Skeletal muscle tissue (tissue), 4 donors: ENCODE data around the gene ALDH16A1. TPM values are rescaled to one million over a fixed set of nuclear protein-coding genes. Genes with fewer than 3 reads are reported as not detected.

Experiments used
- H3K27ac ChIP-seq: one replicate; pipeline ENCODE4 v1.7.0; 2013; ENCODE audit warnings: mild to moderate bottlenecking, low read depth, low read length, inconsistent platforms
- H3K27me3 ChIP-seq, 3 donors: one replicate each; pipeline ENCODE4 v1.7.0; 2013; ENCODE audit warnings: low read length in 3 of 3; ENCODE audit not compliant: control insufficient read depth in 3 of 3, insufficient read depth in 3 of 3
- H3K36me3 ChIP-seq, 3 donors: one replicate each; pipeline ENCODE4 v1.7.0; 2013; ENCODE audit warnings: low read length in 3 of 3; ENCODE audit not compliant: control insufficient read depth in 3 of 3, insufficient read depth in 3 of 3
- H3K4me1 ChIP-seq, 3 donors: one replicate each; pipeline ENCODE4 v1.7.0; 2013; ENCODE audit warnings: low read length in 3 of 3, mild to moderate bottlenecking in 3 of 3; ENCODE audit not compliant: control insufficient read depth in 3 of 3, insufficient read depth in 3 of 3
- H3K4me3 ChIP-seq, 3 donors: one replicate each; pipeline ENCODE4 v1.7.0; 2013; ENCODE audit warnings: low read length in 3 of 3
- H3K9ac ChIP-seq, 3 donors: one replicate each; pipeline ENCODE4 v1.7.0; 2013; ENCODE audit warnings: low read length in 3 of 3, mild to moderate bottlenecking in 3 of 3, moderate library complexity in 2 of 3, low read depth in 1 of 3
- H3K9me3 ChIP-seq, 3 donors: one replicate each; pipeline ENCODE4 v1.7.0; 2013; ENCODE audit warnings: low read length in 3 of 3; ENCODE audit not compliant: control insufficient read depth in 3 of 3
- total RNA-seq: library from RNA; depleted of rRNA; stranded (reverse); fragments of >200 nt; gene quantifications from one replicate; pipeline ENCODE4 v1.2.3, GENCODE V29; 2014
- donor health status: Osteomylitis.

The ALDH16A1 gene
- total RNA-seq, 1 donor from 2014 or later: 20.9 TPM

- peaks cover 17 to 32% (median 29%) of the 10 kb centered on the region in 3 donors for H3K4me1 ChIP-seq
- peak overlapping the region in 2 of 3 donors; percentile 4 to 66 for H3K9ac ChIP-seq
Observed at GRCh38 chr19:49502866-49503581, 50.0 kb downstream of the ALDH16A1 start.

GRCh38 chr19:49503582-49503962 lies 50.5 kb downstream of the ALDH16A1 start:
- H3K9me3 ChIP-seq: no peaks in the 10 kb centered on the region
- no peaks in the 10 kb centered on the region for H3K27me3 ChIP-seq
- peaks cover 11 to 18% (median 14%) of the 10 kb centered on the region in 3 donors for H3K36me3 ChIP-seq
- H3K4me3 ChIP-seq: no peak overlapping the region
- H3K9ac ChIP-seq: peak overlapping the region in 2 of 3 donors; percentile 4 to 66
- H3K27ac ChIP-seq: no peak overlapping the region
- H3K4me1 ChIP-seq: peaks cover 14 to 26% (median 23%) of the 10 kb centered on the region in 3 donors

More at GRCh38 chr19:49502866-49503581, 50.0 kb downstream of the ALDH16A1 start:
- peaks cover 17 to 23% (median 19%) of the 10 kb centered on the region in 3 donors for H3K36me3 ChIP-seq
- H3K27me3 ChIP-seq: no peaks in the 10 kb centered on the region
- peak overlapping the region in 1 of 3 donors; percentile 14 for H3K4me3 ChIP-seq
- no peaks in the 10 kb centered on the region for H3K9me3 ChIP-seq
- no peak overlapping the region for H3K27ac ChIP-seq

- Histone ChIP-seq H3K27me3 (no peaks in the 10 kb centered on the region), H3K9ac (no peak overlapping the region), H3K9me3 (no peaks in the 10 kb centered on the region), H3K4me1 (peaks cover 7 to 10% (median 7%) of the 10 kb centered on the region in 3 donors), H3K4me3 (no peak overlapping the region), H3K36me3 (no peaks in the 10 kb centered on the region), H3K27ac (no peak overlapping the region)
Observed at GRCh38 chr19:49506575-49507105, 53.6 kb downstream of the ALDH16A1 start.

GRCh38 chr19:49507803-49508494 lies 54.9 kb downstream of the ALDH16A1 start:
- Histone ChIP-seq H3K27me3 (no peaks in the 10 kb centered on the region), H3K36me3 (no peaks in the 10 kb centered on the region), H3K4me3 (no peak overlapping the region), H3K9ac (no peak overlapping the region), H3K27ac (no peak overlapping the region), H3K9me3 (no peaks in the 10 kb centered on the region), H3K4me1 (peaks cover 7 to 13% (median 12%) of the 10 kb centered on the region in 3 donors)

GRCh38 chr19:49512970-49513745 lies 60.1 kb downstream of the ALDH16A1 start:
- peak overlapping the region; percentile 71 to 89 (median 81) for H3K9ac ChIP-seq
- H3K9me3 ChIP-seq: no peaks in the 10 kb centered on the region
- peak overlapping the region; percentile 84 for H3K27ac ChIP-seq
- peaks cover 14 to 20% (median 19%) of the 10 kb centered on the region in 3 donors for H3K4me1 ChIP-seq
- H3K4me3 ChIP-seq: peak overlapping the region; percentile 70 to 84 (median 81)
- H3K36me3 ChIP-seq: peaks cover 0 to 2% (median 0%) of the 10 kb centered on the region in 3 donors
- no peaks in the 10 kb centered on the region for H3K27me3 ChIP-seq

- H3K9me3 ChIP-seq: no peaks in the 10 kb centered on the region
- peaks cover 0 to 2% (median 0%) of the 10 kb centered on the region in 3 donors for H3K36me3 ChIP-seq
- H3K4me3 ChIP-seq: peak overlapping the region; percentile 70 to 84 (median 81)
- H3K4me1 ChIP-seq: peaks cover 14 to 20% (median 19%) of the 10 kb centered on the region in 3 donors
- H3K9ac ChIP-seq: peak overlapping the region; percentile 48 to 89 (median 54)
- H3K27me3 ChIP-seq: no peaks in the 10 kb centered on the region
- H3K27ac ChIP-seq: peak overlapping the region; percentile 84
Observed at GRCh38 chr19:49513746-49514118, 60.7 kb downstream of the ALDH16A1 start.

GRCh38 chr19:49514151-49514550 lies 61.1 kb downstream of the ALDH16A1 start:
- Histone ChIP-seq H3K9ac (peak overlapping the region; percentile 48 to 89 (median 54)), H3K36me3 (peaks cover 0 to 2% (median 0%) of the 10 kb centered on the region in 3 donors), H3K27me3 (no peaks in the 10 kb centered on the region), H3K9me3 (no peaks in the 10 kb centered on the region), H3K4me3 (peak overlapping the region in 2 of 3 donors; percentile 81 to 84), H3K27ac (no peak overlapping the region), H3K4me1 (peaks cover 14 to 20% (median 19%) of the 10 kb centered on the region in 3 donors)

GRCh38 chr19:49515767-49516166 lies 62.7 kb downstream of the ALDH16A1 start:
- H3K4me3 ChIP-seq: no peak overlapping the region
- H3K9ac ChIP-seq: peak overlapping the region in 1 of 3 donors; percentile 16
- H3K4me1 ChIP-seq: peaks cover 19 to 20% (median 19%) of the 10 kb centered on the region in 3 donors
- H3K27me3 ChIP-seq: no peaks in the 10 kb centered on the region
- peak overlapping the region; percentile 1 for H3K27ac ChIP-seq
- peaks cover 0 to 4% (median 2%) of the 10 kb centered on the region in 3 donors for H3K36me3 ChIP-seq
- H3K9me3 ChIP-seq: no peaks in the 10 kb centered on the region

GRCh38 chr19:49518033-49518432 lies 65.0 kb downstream of the ALDH16A1 start:
- Histone ChIP-seq H3K27me3 (no peaks in the 10 kb centered on the region), H3K27ac (no peak overlapping the region), H3K9me3 (no peaks in the 10 kb centered on the region), H3K4me1 (peaks cover 11 to 15% (median 15%) of the 10 kb centered on the region in 3 donors), H3K4me3 (no peak overlapping the region), H3K36me3 (peaks cover 0 to 6% (median 4%) of the 10 kb centered on the region in 3 donors), H3K9ac (no peak overlapping the region)
